Measurements from ENCODE around the gene CHID1. TPM values are rescaled to one million over a fixed set of nuclear protein-coding genes. Genes with fewer than 3 reads are reported as not detected.

CHID1 gene
- total RNA-seq, 1 experiment from 2014 or later, result 43.4 TPM

GRCh38 chr11:825366-826226, 85.0 kb downstream of the CHID1 start:
- DNase-seq (ENCODE audit: low read depth), result no peak

GRCh38 chr11:824942-825341, 85.7 kb downstream of the CHID1 start:
- DNase-seq (ENCODE audit: low read depth), result no peak

GRCh38 chr11:824292-824880, 86.2 kb downstream of the CHID1 start:
- DNase-seq (ENCODE audit: low read depth), result no peak

GRCh38 chr11:823441-824291, 86.9 kb downstream of the CHID1 start:
- no peak for DNase-seq (ENCODE audit: low read depth)

- no peak for DNase-seq (ENCODE audit: low read depth)
These were observed 88.9 kb downstream of the CHID1 start for GRCh38 chr11:821512-822371.

GRCh38 chr11:820655-821511, 89.7 kb downstream of the CHID1 start:
- DNase-seq (ENCODE audit: low read depth), result peak; percentile 68

- DNase-seq (ENCODE audit: low read depth), result peak; percentile 85
These were observed 90.5 kb downstream of the CHID1 start for GRCh38 chr11:819943-820649.

- DNase-seq (ENCODE audit: low read depth), result peak; percentile 74
These were observed 91.3 kb downstream of the CHID1 start for GRCh38 chr11:819129-819931.

GRCh38 chr11:818396-819128, 92.0 kb downstream of the CHID1 start, which contains the start of gene PNPLA2:
PNPLA2 (plus strand) TSS chr11:818914; CDS start chr11:819719, 805 bp downstream.
- no peak for DNase-seq (ENCODE audit: low read depth)

Small RNA genes lying within 50 kb of the gene (small RNA-seq; reads per million reads assigned to genes)
- gene RNU6-1025P, result not detected

Other genes starting within 250 kb of the CHID1 start
- 64.5 and 75.0 TPM in 2 replicates for gene DEAF1, start 215.6 kb downstream of the CHID1 start, total RNA-seq (2014; rRNA removed; shearing (Covaris generic))
- gene TMEM80, start 215.0 kb downstream of the CHID1 start, total RNA-seq (2014; rRNA removed; shearing (Covaris generic)), result 23.6 and 27.9 TPM in 2 replicates
- gene EPS8L2, start 204.6 kb downstream of the CHID1 start, total RNA-seq (2014; rRNA removed; shearing (Covaris generic)), result 38.3 and 42.6 TPM in 2 replicates
- gene TALDO1, start 163.3 kb downstream of the CHID1 start, total RNA-seq (2014; rRNA removed; shearing (Covaris generic)), result 235 and 266 TPM in 2 replicates
- gene GATD1, start 133.3 kb downstream of the CHID1 start, total RNA-seq (2014; rRNA removed; shearing (Covaris generic)), result 19.6 and 27.6 TPM in 2 replicates
- 0.53 and 1.0 TPM in 2 replicates for gene CEND1, start 120.7 kb downstream of the CHID1 start, total RNA-seq (2014; rRNA removed; shearing (Covaris generic))
- gene SLC25A22, start 112.5 kb downstream of the CHID1 start, total RNA-seq (2014; rRNA removed; shearing (Covaris generic)), result 33.9 and 47.5 TPM in 2 replicates
- gene PIDD1, start 105.6 kb downstream of the CHID1 start, total RNA-seq (2014; rRNA removed; shearing (Covaris generic)), result 7.4 and 12.3 TPM in 2 replicates
- 1,130 and 1,145 TPM in 2 replicates for gene RPLP2, start 100.8 kb downstream of the CHID1 start, total RNA-seq (2014; rRNA removed; shearing (Covaris generic))
- gene PNPLA2, start 91.9 kb downstream of the CHID1 start, total RNA-seq (2014; rRNA removed; shearing (Covaris generic)), result 18.1 and 39.0 TPM in 2 replicates
- not detected in 2 replicates for gene CRACR2B, start 82.9 kb downstream of the CHID1 start, total RNA-seq (2014; rRNA removed; shearing (Covaris generic))
- gene CD151, start 77.9 kb downstream of the CHID1 start, total RNA-seq (2014; rRNA removed; shearing (Covaris generic)), result 483 and 506 TPM in 2 replicates
- 537 and 672 TPM in 2 replicates for gene POLR2L, start 68.3 kb downstream of the CHID1 start, total RNA-seq (2014; rRNA removed; shearing (Covaris generic))
- 178 and 205 TPM in 2 replicates for gene TSPAN4, start 68.0 kb downstream of the CHID1 start, total RNA-seq (2014; rRNA removed; shearing (Covaris generic))
- 19.1 and 24.9 TPM in 2 replicates for gene AP2A2, start 15.1 kb upstream of the CHID1 start, total RNA-seq (2014; rRNA removed; shearing (Covaris generic))
- not detected in 2 replicates for gene MUC6, start 125.9 kb upstream of the CHID1 start, total RNA-seq (2014; rRNA removed; shearing (Covaris generic))
- gene MUC2, start 164.1 kb upstream of the CHID1 start, total RNA-seq (2014; rRNA removed; shearing (Covaris generic)), result not detected in 2 replicates
- gene MUC5AC, start 247.1 kb upstream of the CHID1 start, total RNA-seq (2014; rRNA removed; shearing (Covaris generic)), result not detected in 2 replicates